ENCODE data around the gene PDZK1IP1. TPM values are rescaled to one million over a fixed set of nuclear protein-coding genes. Genes with fewer than 3 reads are reported as not detected.

PDZK1IP1 gene
- polyA plus RNA-seq, 1 experiment: not detected

GRCh38 chr1:47226839-47227215 is 37.0 kb upstream of the PDZK1IP1 start:
- peaks cover 96% of the 10 kb centered on the region for H3K27me3 ChIP-seq (ENCODE audit: control insufficient read depth, insufficient read depth, low read length)
- H3K27ac ChIP-seq (ENCODE audit: low read depth, low read length): no peak overlapping the region
- CTCF ChIA-PET: interaction anchor here (1.2 to 2.3 kb wide), 4 partner anchors 34 to 211 kb away, joined by 3 to 13 read pairs (median 4); partner anchors contain the start of gene FOXD2
- TF ChIP-seq, protein P1, sequence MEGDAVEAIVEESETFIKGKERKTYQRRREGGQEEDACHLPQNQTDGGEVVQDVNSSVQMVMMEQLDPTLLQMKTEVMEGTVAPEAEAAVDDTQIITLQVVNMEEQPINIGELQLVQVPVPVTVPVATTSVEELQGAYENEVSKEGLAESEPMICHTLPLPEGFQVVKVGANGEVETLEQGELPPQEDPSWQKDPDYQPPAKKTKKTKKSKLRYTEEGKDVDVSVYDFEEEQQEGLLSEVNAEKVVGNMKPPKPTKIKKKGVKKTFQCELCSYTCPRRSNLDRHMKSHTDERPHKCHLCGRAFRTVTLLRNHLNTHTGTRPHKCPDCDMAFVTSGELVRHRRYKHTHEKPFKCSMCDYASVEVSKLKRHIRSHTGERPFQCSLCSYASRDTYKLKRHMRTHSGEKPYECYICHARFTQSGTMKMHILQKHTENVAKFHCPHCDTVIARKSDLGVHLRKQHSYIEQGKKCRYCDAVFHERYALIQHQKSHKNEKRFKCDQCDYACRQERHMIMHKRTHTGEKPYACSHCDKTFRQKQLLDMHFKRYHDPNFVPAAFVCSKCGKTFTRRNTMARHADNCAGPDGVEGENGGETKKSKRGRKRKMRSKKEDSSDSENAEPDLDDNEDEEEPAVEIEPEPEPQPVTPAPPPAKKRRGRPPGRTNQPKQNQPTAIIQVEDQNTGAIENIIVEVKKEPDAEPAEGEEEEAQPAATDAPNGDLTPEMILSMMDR (IDR thresholded peaks at IDR 0.05; ENCODE audit: low read depth, low read length): no peak
- no peak overlapping the region for H3K4me3 ChIP-seq (ENCODE audit: low read depth, low read length)
- DNase-seq (ENCODE audit: low read depth, low spot score): no peak
- POLR2A ChIA-PET: no interaction called here
- H3K9me3 ChIP-seq (ENCODE audit: control insufficient read depth, insufficient read depth, low read length): no peaks in the 10 kb centered on the region; the same call in 1 of the 2 replicates

DNA sequence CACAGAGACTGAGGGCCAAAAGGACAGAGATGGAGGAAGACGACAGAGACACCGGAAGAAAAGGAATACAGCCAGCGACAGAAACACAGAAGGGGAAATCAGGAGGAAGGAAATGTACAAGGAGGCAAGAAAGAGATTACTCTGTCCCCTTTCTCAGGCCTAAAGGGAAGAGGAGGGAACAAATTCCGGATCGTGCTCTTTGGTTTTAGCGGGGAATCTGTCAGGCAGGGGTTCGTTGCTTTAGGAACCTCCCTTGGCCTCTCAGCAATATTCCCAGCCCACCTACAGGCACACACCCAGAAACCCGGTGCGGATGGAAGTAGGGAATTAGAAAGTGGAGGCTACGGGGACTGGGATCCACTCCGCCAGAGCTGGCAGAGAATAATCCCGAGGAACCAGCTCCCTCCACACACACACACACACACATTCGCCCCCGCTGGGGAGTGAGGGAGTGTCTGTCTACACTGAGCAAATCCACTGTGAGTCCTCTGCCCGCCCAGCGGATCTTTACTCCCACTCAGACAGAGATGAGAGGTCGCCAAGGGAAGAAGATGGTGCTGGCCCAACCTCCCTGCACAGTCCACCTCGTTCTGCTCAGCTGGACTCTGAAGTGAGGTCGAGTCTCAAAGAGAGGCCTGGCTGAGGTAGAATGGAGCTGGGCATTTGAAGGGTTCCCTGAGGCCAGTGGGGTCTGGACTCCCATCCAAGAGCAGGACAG is 36.4 kb upstream of the PDZK1IP1 start:
- Histone ChIP-seq H3K4me3 (ENCODE audit: low read depth, low read length) (no peak overlapping the region), H3K9me3 (ENCODE audit: control insufficient read depth, insufficient read depth, low read length) (no peaks in the 10 kb centered on the region; the same call in 1 of the 2 replicates), H3K27ac (ENCODE audit: low read depth, low read length) (no peak overlapping the region), H3K27me3 (ENCODE audit: control insufficient read depth, insufficient read depth, low read length) (peaks cover 96% of the 10 kb centered on the region)
- POLR2A ChIA-PET: no interaction called here
- DNase-seq (ENCODE audit: low read depth, low spot score): no peak
- CTCF ChIA-PET: interaction anchor here (1.3 to 2.3 kb wide), 2 partner anchors 34 to 36 kb away, joined by 4 to 13 read pairs; no protein-coding TSS in a partner anchor
- TF ChIP-seq, protein P1 (IDR thresholded peaks at IDR 0.05; ENCODE audit: low read depth, low read length): no peak

DNA sequence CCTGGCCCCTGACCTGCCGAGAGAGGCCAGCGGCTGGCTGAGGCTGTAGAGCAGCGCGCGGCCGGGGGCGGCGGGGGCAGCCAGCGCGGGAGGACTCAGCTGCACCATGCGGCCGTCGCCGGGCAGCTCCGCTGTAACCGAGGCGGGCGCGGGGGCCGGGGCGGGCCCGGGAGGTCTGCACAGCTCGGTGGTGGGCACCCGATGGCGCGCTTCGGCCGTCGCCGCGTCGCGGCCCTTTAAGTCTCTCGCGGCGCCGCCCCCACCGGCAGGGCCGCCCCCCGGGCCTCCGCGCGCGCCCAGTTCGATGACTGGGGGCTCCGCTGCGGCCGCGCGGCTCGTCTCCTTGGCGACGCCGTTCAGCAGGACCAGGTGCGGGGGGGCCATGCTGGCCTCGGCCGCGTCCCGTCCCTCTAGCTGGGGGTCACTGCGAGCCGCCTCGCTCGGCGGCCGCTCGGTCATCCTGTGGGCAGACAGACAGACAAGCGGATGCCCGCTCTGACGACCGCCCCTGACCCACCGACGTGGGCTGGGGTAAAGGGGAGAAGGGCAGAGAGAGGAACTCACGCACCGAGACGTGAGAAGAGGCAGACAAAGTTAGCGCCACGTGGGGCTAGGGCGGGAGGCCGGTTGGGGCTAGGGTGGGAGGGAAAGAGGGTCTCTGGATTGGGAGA is 35.7 kb upstream of the PDZK1IP1 start:
- TF ChIP-seq, protein P1 (IDR thresholded peaks at IDR 0.05; ENCODE audit: low read depth, low read length): no peak
- ChIA-PET POLR2A (no interaction called here), CTCF (no interaction called here)
- Histone ChIP-seq H3K27me3 (ENCODE audit: control insufficient read depth, insufficient read depth, low read length) (peaks cover 96% of the 10 kb centered on the region), H3K4me3 (ENCODE audit: low read depth, low read length) (no peak overlapping the region), H3K27ac (ENCODE audit: low read depth, low read length) (no peak overlapping the region), H3K9me3 (ENCODE audit: control insufficient read depth, insufficient read depth, low read length) (no peaks in the 10 kb centered on the region; the same call in 1 of the 2 replicates)
- no peak for DNase-seq (ENCODE audit: low read depth, low spot score)

GRCh38 chr1:47224676-47225399 is 35.0 kb upstream of the PDZK1IP1 start:
- peaks cover 91% of the 10 kb centered on the region for H3K27me3 ChIP-seq (ENCODE audit: control insufficient read depth, insufficient read depth, low read length)
- no peak for DNase-seq (ENCODE audit: low read depth, low spot score)
- CTCF ChIA-PET: no interaction called here
- H3K4me3 ChIP-seq (ENCODE audit: low read depth, low read length): no peak overlapping the region
- POLR2A ChIA-PET: no interaction called here
- H3K27ac ChIP-seq (ENCODE audit: low read depth, low read length): no peak overlapping the region
- H3K9me3 ChIP-seq (ENCODE audit: control insufficient read depth, insufficient read depth, low read length): no peaks in the 10 kb centered on the region; the same call in 1 of the 2 replicates
- TF ChIP-seq, protein P1 (IDR thresholded peaks at IDR 0.05; ENCODE audit: low read depth, low read length): no peak
